Measurements from ENCODE around the gene IL1RL2.

Gene IL1RL2

GRCh38 chr2:102158011-102158755, 28.6 kb upstream of the IL1RL2 start:
- DNase-seq (ENCODE audit: low read depth), result no peak

GRCh38 chr2:102159295-102159694, 27.5 kb upstream of the IL1RL2 start:
- no peak for DNase-seq (ENCODE audit: low read depth)

- no peak for DNase-seq (ENCODE audit: low read depth)
These were observed 20.5 kb upstream of the IL1RL2 start for GRCh38 chr2:102166189-102166845.

GRCh38 chr2:102168026-102168771, 18.6 kb upstream of the IL1RL2 start:
- no peak for DNase-seq (ENCODE audit: low read depth)

GRCh38 chr2:102171946-102172345, 14.9 kb upstream of the IL1RL2 start:
- DNase-seq (ENCODE audit: low read depth), result no peak

GRCh38 chr2:102172745-102173144, 14.1 kb upstream of the IL1RL2 start:
- no peak for DNase-seq (ENCODE audit: low read depth)

- no peak for DNase-seq (ENCODE audit: low read depth)
These were observed 10.7 kb upstream of the IL1RL2 start for GRCh38 chr2:102176172-102176571.

- no peak for DNase-seq (ENCODE audit: low read depth)
These were observed 8.9 kb upstream of the IL1RL2 start for GRCh38 chr2:102177814-102178478.

GRCh38 chr2:102179061-102179460, 7.8 kb upstream of the IL1RL2 start:
- DNase-seq (ENCODE audit: low read depth), result no peak

- DNase-seq (ENCODE audit: low read depth), result no peak
These were observed 6.8 kb upstream of the IL1RL2 start for GRCh38 chr2:102179788-102180686.

GRCh38 chr2:102180687-102180999, 6.2 kb upstream of the IL1RL2 start:
- no peak for DNase-seq (ENCODE audit: low read depth)

GRCh38 chr2:102181376-102181775, 5.4 kb upstream of the IL1RL2 start:
- no peak for DNase-seq (ENCODE audit: low read depth)

GRCh38 chr2:102181919-102182635, 4.7 kb upstream of the IL1RL2 start:
- no peak for DNase-seq (ENCODE audit: low read depth)

GRCh38 chr2:102184018-102184417, 2.8 kb upstream of the IL1RL2 start:
- no peak for DNase-seq (ENCODE audit: low read depth)

GRCh38 chr2:102184568-102184967, 2.3 kb upstream of the IL1RL2 start:
- no peak for DNase-seq (ENCODE audit: low read depth)

GRCh38 chr2:102185347-102185746, 1.5 kb upstream of the IL1RL2 start:
- no peak for DNase-seq (ENCODE audit: low read depth)

GRCh38 chr2:102187496-102188150, 800 bp downstream of the IL1RL2 start:
- DNase-seq (ENCODE audit: low read depth), result no peak

- DNase-seq (ENCODE audit: low read depth), result no peak
These were observed 3.7 kb downstream of the IL1RL2 start for GRCh38 chr2:102190430-102191107.

GRCh38 chr2:102191501-102191900, 4.7 kb downstream of the IL1RL2 start:
- no peak for DNase-seq (ENCODE audit: low read depth)

GRCh38 chr2:102193074-102193473, 6.3 kb downstream of the IL1RL2 start:
- no peak for DNase-seq (ENCODE audit: low read depth)

All from stimulated activated CD8-positive, alpha-beta memory T cell treated with anti-CD3 and anti-CD28 coated beads, Interleukin-15, amount 100 ng/mL, for 1 hour (primary cell).